ENCODE data around the gene SLC44A4. TPM values are rescaled to one million over a fixed set of nuclear protein-coding genes. Genes with fewer than 3 reads are reported as not detected.
"Not testable (repeated sequence)": the region's sequence is repeated elsewhere in the genome, so short reads cannot be mapped to it uniquely, and the experiment has no call there.

Gene SLC44A4
- total RNA-seq, 1 donor from 2014 or later, result 0.23 TPM

DNA sequence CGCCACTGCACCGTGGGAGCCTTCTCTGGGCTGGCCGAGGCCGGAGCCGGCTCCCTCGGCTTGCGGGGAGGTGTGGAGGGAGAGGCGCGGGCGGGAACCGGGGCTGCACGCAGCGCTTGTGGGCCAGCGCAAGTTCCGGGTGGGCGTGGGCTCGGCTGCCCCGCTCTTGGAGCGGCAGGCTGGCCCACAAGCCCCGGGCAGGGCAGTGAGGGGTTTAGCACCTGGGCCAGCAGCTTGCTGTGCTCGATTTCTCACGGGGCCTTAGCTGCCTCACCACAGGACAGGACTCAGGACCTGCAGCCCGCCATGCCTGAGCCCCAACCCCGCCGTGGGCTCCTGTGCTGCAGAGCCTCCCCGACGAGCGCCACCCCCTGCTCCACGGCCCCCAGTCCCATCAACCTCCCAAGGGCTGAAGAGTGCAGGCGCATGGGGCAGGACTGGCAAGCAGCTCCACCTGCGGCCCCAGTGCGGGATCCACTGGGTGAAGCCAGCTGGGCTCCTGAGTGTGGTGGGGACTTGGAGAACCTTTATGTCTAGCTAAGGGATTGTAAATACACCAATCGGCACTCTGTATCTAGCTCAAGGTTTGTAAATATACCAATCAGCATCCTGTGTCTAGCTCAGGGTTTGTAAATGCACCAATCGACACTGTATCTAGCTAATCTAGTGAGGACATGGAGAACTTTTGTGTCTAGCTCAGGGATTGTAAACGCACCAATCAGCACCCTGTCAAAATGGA is 26.6 kb downstream of the SLC44A4 start:
- FAIRE-seq; H3K9ac ChIP-seq (ENCODE audit: low read length); H3K4me1 ChIP-seq (ENCODE audit: insufficient read depth, low read length); H3K9me3 ChIP-seq (ENCODE audit: insufficient read depth, low read depth, low read length); H3K27me3 Mint-ChIP-seq (ENCODE audit: low read depth, unreplicated experiment); DNase-seq (ENCODE audit: low read depth); H3K36me3 ChIP-seq (ENCODE audit: insufficient read depth, low read length); H2AFZ ChIP-seq (ENCODE audit: low read depth, low read length); H3K27ac Mint-ChIP-seq (ENCODE audit: unreplicated experiment); H3K4me2 ChIP-seq (ENCODE audit: low read length); H3K36me3 Mint-ChIP-seq (ENCODE audit: low read depth, unreplicated experiment); H3K4me3 Mint-ChIP-seq (ENCODE audit: unreplicated experiment); H3K4me1 Mint-ChIP-seq (ENCODE audit: low read depth, unreplicated experiment); H3K4me3 ChIP-seq (ENCODE audit: insufficient read depth, low read depth, low read length); H4K20me1 ChIP-seq (ENCODE audit: insufficient read depth, low read length); H3K27ac ChIP-seq (ENCODE audit: low read depth, low read length); H3K9me3 Mint-ChIP-seq (ENCODE audit: unreplicated experiment); H3K79me2 ChIP-seq (ENCODE audit: insufficient read depth, low read length); H3K27me3 ChIP-seq (ENCODE audit: insufficient read depth, low read length): not testable (repeated sequence)

GRCh38 chr6:31851485-31851832 is 27.3 kb downstream of the SLC44A4 start:
- TF ChIP-seq, protein P1, sequence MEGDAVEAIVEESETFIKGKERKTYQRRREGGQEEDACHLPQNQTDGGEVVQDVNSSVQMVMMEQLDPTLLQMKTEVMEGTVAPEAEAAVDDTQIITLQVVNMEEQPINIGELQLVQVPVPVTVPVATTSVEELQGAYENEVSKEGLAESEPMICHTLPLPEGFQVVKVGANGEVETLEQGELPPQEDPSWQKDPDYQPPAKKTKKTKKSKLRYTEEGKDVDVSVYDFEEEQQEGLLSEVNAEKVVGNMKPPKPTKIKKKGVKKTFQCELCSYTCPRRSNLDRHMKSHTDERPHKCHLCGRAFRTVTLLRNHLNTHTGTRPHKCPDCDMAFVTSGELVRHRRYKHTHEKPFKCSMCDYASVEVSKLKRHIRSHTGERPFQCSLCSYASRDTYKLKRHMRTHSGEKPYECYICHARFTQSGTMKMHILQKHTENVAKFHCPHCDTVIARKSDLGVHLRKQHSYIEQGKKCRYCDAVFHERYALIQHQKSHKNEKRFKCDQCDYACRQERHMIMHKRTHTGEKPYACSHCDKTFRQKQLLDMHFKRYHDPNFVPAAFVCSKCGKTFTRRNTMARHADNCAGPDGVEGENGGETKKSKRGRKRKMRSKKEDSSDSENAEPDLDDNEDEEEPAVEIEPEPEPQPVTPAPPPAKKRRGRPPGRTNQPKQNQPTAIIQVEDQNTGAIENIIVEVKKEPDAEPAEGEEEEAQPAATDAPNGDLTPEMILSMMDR (IDR thresholded peaks at IDR 0.05; ENCODE audit: insufficient read depth, low read depth, low read length), result no peak
- no peak for TF ChIP-seq EZH2 (IDR thresholded peaks at IDR 0.05; ENCODE audit: insufficient read depth, low read length)
- Histone ChIP-seq H3K27ac (ENCODE audit: low read depth, low read length) (no peak overlapping the region), H3K27me3 (ENCODE audit: insufficient read depth, low read length) (no peaks in the 10 kb centered on the region), H3K4me1 (ENCODE audit: insufficient read depth, low read length) (no peaks in the 10 kb centered on the region), H4K20me1 (ENCODE audit: insufficient read depth, low read length) (no peaks in the 10 kb centered on the region), H3K9me3 (ENCODE audit: insufficient read depth, low read depth, low read length) (no peaks in the 10 kb centered on the region), H3K4me3 (ENCODE audit: insufficient read depth, low read depth, low read length) (no peak overlapping the region), H2AFZ (ENCODE audit: low read depth, low read length) (no peak overlapping the region), H3K9ac (ENCODE audit: low read length) (no peak overlapping the region), H3K4me2 (ENCODE audit: low read length) (no peak overlapping the region), H3K79me2 (ENCODE audit: insufficient read depth, low read length) (no peaks in the 10 kb centered on the region), H3K36me3 (ENCODE audit: insufficient read depth, low read length) (no peaks in the 10 kb centered on the region)
- no peaks in the 10 kb centered on the region for H3K27me3 Mint-ChIP-seq (ENCODE audit: low read depth, unreplicated experiment)
- no peaks in the 10 kb centered on the region for H3K9me3 Mint-ChIP-seq (ENCODE audit: unreplicated experiment)
- H3K36me3 Mint-ChIP-seq (ENCODE audit: low read depth, unreplicated experiment), result peaks cover 8% of the 10 kb centered on the region
- H3K4me1 Mint-ChIP-seq (ENCODE audit: low read depth, unreplicated experiment), result peaks cover 5% of the 10 kb centered on the region
- FAIRE-seq, result no peak
- peak; percentile 43 for DNase-seq (ENCODE audit: low read depth)
- H3K4me3 Mint-ChIP-seq (ENCODE audit: unreplicated experiment), result no peak overlapping the region
- no peak overlapping the region for H3K27ac Mint-ChIP-seq (ENCODE audit: unreplicated experiment)

DNA sequence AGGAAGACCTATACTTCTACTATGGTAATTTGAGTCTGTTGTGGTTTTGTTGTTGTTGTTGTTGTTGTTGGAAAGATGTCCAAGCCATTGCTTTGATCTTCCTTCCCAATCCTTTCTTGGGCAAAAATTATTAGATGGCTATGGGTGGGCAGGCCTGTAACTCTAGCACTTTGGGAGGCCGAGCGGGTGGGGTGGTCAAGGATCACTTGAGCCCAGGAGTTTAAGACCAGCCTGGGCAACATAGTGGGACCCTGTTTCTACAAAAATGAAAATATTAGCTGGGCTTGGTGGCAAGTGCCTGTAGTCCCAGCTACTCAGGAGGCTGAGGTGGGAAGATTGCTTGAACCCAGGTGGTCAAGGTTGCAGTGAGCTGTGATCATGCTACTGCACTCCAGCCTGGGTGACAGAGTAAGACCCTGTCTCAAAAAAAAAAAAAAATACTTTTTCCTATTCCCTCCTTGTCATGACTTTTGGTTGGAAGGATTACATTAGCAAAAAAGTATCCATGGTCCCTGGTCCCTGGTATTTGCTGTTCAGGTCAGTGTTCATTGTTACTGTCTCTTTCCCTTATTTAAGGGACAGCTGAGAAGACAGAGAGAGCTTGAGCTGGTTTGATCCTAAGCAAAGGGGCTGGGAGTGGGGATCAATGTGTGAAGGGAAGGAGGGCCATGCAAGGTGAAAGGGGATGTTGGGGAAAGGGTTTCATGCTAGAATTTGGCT is 27.9 kb downstream of the SLC44A4 start:
- H3K79me2 ChIP-seq (ENCODE audit: insufficient read depth, low read length), result no peaks in the 10 kb centered on the region
- Mint-ChIP-seq H3K4me3 (ENCODE audit: unreplicated experiment) (no peak overlapping the region), H3K27me3 (ENCODE audit: low read depth, unreplicated experiment) (no peaks in the 10 kb centered on the region), H3K36me3 (ENCODE audit: low read depth, unreplicated experiment) (peaks cover 8% of the 10 kb centered on the region), H3K4me1 (ENCODE audit: low read depth, unreplicated experiment) (peaks cover 5% of the 10 kb centered on the region), H3K9me3 (ENCODE audit: unreplicated experiment) (no peaks in the 10 kb centered on the region), H3K27ac (ENCODE audit: unreplicated experiment) (no peak overlapping the region)
- H2AFZ ChIP-seq (ENCODE audit: low read depth, low read length), result no peak overlapping the region
- no peak overlapping the region for H3K4me3 ChIP-seq (ENCODE audit: insufficient read depth, low read depth, low read length)
- no peaks in the 10 kb centered on the region for H4K20me1 ChIP-seq (ENCODE audit: insufficient read depth, low read length)
- H3K9me3 ChIP-seq (ENCODE audit: insufficient read depth, low read depth, low read length), result no peaks in the 10 kb centered on the region
- H3K4me1 ChIP-seq (ENCODE audit: insufficient read depth, low read length), result no peaks in the 10 kb centered on the region
- FAIRE-seq, result no peak
- no peak overlapping the region for H3K9ac ChIP-seq (ENCODE audit: low read length)
- DNase-seq (ENCODE audit: low read depth), result no peak
- no peaks in the 10 kb centered on the region for H3K36me3 ChIP-seq (ENCODE audit: insufficient read depth, low read length)
- no peak overlapping the region for H3K4me2 ChIP-seq (ENCODE audit: low read length)
- H3K27me3 ChIP-seq (ENCODE audit: insufficient read depth, low read length), result no peaks in the 10 kb centered on the region
- no peak overlapping the region for H3K27ac ChIP-seq (ENCODE audit: low read depth, low read length)
- no peak for TF ChIP-seq EZH2 (IDR thresholded peaks at IDR 0.05; ENCODE audit: insufficient read depth, low read length)
- TF ChIP-seq, protein P1 (IDR thresholded peaks at IDR 0.05; ENCODE audit: insufficient read depth, low read depth, low read length), result no peak

All from astrocyte (in vitro differentiated cells and primary cell).